Upper lobe of left lung (tissue), 4 donors: ENCODE results near the gene NPSR1.
"Not testable (repeated sequence)": the region's sequence is repeated elsewhere in the genome, so short reads cannot be mapped to it uniquely, and the experiment has no call there.

Experiments used
- CTCF ChIP-seq, 6 experiments: fragments of 450-650 bp in 4 of 6; fragments of 200-600 bp in 2 of 6; sonication (generic) in 2 of 6; IDR thresholded peaks; one replicate each; pipeline ENCODE4 v1.5.1; 2016 to 2019; ENCODE audit warnings: antibody characterized with exemption in 6 of 6
- POLR2A ChIP-seq, 4 donors: fragments of 450-650 bp; IDR thresholded peaks; one replicate each; pipeline ENCODE4 v1.5.1; 2016 to 2017; ENCODE audit warnings: antibody characterized with exemption in 4 of 4, mild to moderate bottlenecking in 2 of 4
- POLR2AphosphoS5 ChIP-seq, 2 donors: sonication (generic); formaldehyde crosslinking; IDR thresholded peaks; one replicate each; pipeline ENCODE4 v1.5.1; 2017; ENCODE audit warnings: antibody characterized with exemption in 2 of 2

- TF ChIP-seq POLR2AphosphoS5, POLR2A, CTCF (IDR thresholded peaks at IDR 0.05): not testable (repeated sequence)
Measured at GRCh38 chr7:34874329-34874728, 216.3 kb downstream of the NPSR1 start.
